ENCODE results near the gene CLDN18. TPM values are rescaled to one million over a fixed set of nuclear protein-coding genes. Genes with fewer than 3 reads are reported as not detected.

Gene CLDN18
- total and polyA plus RNA-seq, 10 of the 15 experiments (the other 5 are each of a cell fraction or from before 2014, with no cell fraction given): 0.05 to 0.28 (median 0.18) TPM; not detected in 1

- Histone ChIP-seq H4K20me1 (ENCODE audit: control insufficient read depth, insufficient read depth) (no peaks in the 10 kb centered on the region), H3K4me2 (ENCODE audit: control insufficient read depth, insufficient read depth) (no peak overlapping the region), H3K4me1 (ENCODE audit: control insufficient read depth, insufficient read depth, low read length) (no peaks in the 10 kb centered on the region), H3K36me3 (ENCODE audit: control insufficient read depth in 2 of 2, insufficient read depth in 2 of 2, low read length in 1 of 2) (no peaks in the 10 kb centered on the region), H3K9ac (ENCODE audit: control insufficient read depth, insufficient read depth, low read length) (no peak overlapping the region), H3K9me3 (replicated peaks; ENCODE audit: control insufficient read depth, insufficient read depth, low read length) (no peaks in the 10 kb centered on the region; the same call in 2 of the 3 replicates), H3K79me2 (ENCODE audit: control insufficient read depth, insufficient read depth, low read length) (no peaks in the 10 kb centered on the region), H3K27me3 (replicated peaks in 1 of 2; ENCODE audit: control insufficient read depth in 2 of 2, insufficient read depth in 2 of 2, low read length in 1 of 2) (no peaks in the 10 kb centered on the region), H3K27ac (ENCODE audit: control insufficient read depth, insufficient read depth) (no peak overlapping the region), H2AFZ (ENCODE audit: control insufficient read depth, low read depth, low read length) (no peak overlapping the region), H3K4me3 (no peak overlapping the region)
- ChIA-PET POLR2A (no interaction called here), RAD21 (ENCODE audit: unreplicated experiment) (no interaction called here), CTCF (no interaction called here), SMC1A (ENCODE audit: uncharacterized antibody, unreplicated experiment) (no interaction called here)
- intact Hi-C loops (cut with micrococcal nuclease; ENCODE audit: unreplicated experiment) (no loop called here), in situ Hi-C loops (cut with MboI) (no loop called here)
- 100% methylated on average over 1 of the region's 1 CpG for WGBS (ENCODE audit: insufficient coverage, insufficient replicate concordance, low lambda C conversion rate, missing lambda C conversion rate)
- DNase-seq (ENCODE audit: low read depth, low spot score) (no peak), FAIRE-seq (no peak), ATAC-seq (no peak)
- BruUV-seq (replicated peaks): no TSS peak
- TF ChIP-seq RBBP5 (conservative IDR thresholded peaks at IDR 0.05): no peak
- TF ChIP-seq MLLT1 (IDR thresholded peaks at IDR 0.05): no peak
- no peak for TF ChIP-seq CHD1 (IDR thresholded peaks at IDR 0.05; ENCODE audit: low read depth, low read length)
- TF ChIP-seq NR2C2 (IDR thresholded peaks at IDR 0.05; ENCODE audit: borderline replicate concordance, control insufficient read depth, insufficient read length, low read depth): no peak
- TF ChIP-seq, protein P1, sequence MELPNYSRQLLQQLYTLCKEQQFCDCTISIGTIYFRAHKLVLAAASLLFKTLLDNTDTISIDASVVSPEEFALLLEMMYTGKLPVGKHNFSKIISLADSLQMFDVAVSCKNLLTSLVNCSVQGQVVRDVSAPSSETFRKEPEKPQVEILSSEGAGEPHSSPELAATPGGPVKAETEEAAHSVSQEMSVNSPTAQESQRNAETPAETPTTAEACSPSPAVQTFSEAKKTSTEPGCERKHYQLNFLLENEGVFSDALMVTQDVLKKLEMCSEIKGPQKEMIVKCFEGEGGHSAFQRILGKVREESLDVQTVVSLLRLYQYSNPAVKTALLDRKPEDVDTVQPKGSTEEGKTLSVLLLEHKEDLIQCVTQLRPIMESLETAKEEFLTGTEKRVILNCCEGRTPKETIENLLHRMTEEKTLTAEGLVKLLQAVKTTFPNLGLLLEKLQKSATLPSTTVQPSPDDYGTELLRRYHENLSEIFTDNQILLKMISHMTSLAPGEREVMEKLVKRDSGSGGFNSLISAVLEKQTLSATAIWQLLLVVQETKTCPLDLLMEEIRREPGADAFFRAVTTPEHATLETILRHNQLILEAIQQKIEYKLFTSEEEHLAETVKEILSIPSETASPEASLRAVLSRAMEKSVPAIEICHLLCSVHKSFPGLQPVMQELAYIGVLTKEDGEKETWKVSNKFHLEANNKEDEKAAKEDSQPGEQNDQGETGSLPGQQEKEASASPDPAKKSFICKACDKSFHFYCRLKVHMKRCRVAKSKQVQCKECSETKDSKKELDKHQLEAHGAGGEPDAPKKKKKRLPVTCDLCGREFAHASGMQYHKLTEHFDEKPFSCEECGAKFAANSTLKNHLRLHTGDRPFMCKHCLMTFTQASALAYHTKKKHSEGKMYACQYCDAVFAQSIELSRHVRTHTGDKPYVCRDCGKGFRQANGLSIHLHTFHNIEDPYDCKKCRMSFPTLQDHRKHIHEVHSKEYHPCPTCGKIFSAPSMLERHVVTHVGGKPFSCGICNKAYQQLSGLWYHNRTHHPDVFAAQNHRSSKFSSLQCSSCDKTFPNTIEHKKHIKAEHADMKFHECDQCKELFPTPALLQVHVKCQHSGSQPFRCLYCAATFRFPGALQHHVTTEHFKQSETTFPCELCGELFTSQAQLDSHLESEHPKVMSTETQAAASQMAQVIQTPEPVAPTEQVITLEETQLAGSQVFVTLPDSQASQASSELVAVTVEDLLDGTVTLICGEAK (IDR thresholded peaks at IDR 0.05; ENCODE audit: borderline replicate concordance): no peak
- TF ChIP-seq CHD4 (IDR thresholded peaks at IDR 0.05): no peak
- no peak for TF ChIP-seq ATF2 (IDR thresholded peaks at IDR 0.05; ENCODE audit: low read length)
- TF ChIP-seq SPI1 (IDR thresholded peaks at IDR 0.05; ENCODE audit: borderline replicate concordance, insufficient read depth, low read depth, low read length): no peak
- TF ChIP-seq, protein P2, sequence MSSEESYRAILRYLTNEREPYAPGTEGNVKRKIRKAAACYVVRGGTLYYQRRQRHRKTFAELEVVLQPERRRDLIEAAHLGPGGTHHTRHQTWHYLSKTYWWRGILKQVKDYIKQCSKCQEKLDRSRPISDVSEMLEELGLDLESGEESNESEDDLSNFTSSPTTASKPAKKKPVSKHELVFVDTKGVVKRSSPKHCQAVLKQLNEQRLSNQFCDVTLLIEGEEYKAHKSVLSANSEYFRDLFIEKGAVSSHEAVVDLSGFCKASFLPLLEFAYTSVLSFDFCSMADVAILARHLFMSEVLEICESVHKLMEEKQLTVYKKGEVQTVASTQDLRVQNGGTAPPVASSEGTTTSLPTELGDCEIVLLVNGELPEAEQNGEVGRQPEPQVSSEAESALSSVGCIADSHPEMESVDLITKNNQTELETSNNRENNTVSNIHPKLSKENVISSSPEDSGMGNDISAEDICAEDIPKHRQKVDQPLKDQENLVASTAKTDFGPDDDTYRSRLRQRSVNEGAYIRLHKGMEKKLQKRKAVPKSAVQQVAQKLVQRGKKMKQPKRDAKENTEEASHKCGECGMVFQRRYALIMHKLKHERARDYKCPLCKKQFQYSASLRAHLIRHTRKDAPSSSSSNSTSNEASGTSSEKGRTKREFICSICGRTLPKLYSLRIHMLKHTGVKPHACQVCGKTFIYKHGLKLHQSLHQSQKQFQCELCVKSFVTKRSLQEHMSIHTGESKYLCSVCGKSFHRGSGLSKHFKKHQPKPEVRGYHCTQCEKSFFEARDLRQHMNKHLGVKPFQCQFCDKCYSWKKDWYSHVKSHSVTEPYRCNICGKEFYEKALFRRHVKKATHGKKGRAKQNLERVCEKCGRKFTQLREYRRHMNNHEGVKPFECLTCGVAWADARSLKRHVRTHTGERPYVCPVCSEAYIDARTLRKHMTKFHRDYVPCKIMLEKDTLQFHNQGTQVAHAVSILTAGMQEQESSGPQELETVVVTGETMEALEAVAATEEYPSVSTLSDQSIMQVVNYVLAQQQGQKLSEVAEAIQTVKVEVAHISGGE (CRISPR knock-in tag; IDR thresholded peaks at IDR 0.05): no peak
- TF ChIP-seq FOS (IDR thresholded peaks at IDR 0.05; ENCODE audit: borderline replicate concordance, extremely low read depth, insufficient read length): no peak
- no peak for TF ChIP-seq LARP7 (IDR thresholded peaks at IDR 0.05)
- TF ChIP-seq ZSCAN29 (IDR thresholded peaks at IDR 0.05): no peak
- TF ChIP-seq ESRRA (IDR thresholded peaks at IDR 0.05; ENCODE audit: low read length): no peak
- TF ChIP-seq ZNF274 (IDR thresholded peaks at IDR 0.05; ENCODE audit: insufficient read depth, insufficient read length): no peak
- no peak for TF ChIP-seq EGR1 (IDR thresholded peaks at IDR 0.05; ENCODE audit: borderline replicate concordance in 1 of 2, low read depth in 2 of 2, low read length in 2 of 2)
Measured at GRCh38 chr3:137978328-137978727, 31.6 kb upstream of the CLDN18 start.

Measured in GM12878 (cell line).